ENCODE results near the gene GALNT15. TPM values are rescaled to one million over a fixed set of nuclear protein-coding genes. Genes with fewer than 3 reads are reported as not detected.

GALNT15 gene
- total and polyA plus RNA-seq, 4 donors, result 2.8 to 9.7 (median 7.6) TPM

- no peak for DNase-seq
- 74 to 76% methylated on average over 6 of the region's 6 CpGs for WGBS, 2 donors
- H3K4me1 ChIP-seq (ENCODE audit: control insufficient read depth in 5 of 5, insufficient read depth in 5 of 5, low read length in 5 of 5), result peaks cover 0 to 24% (median 3%) of the 10 kb centered on the region in 5 donors
- no peak overlapping the region for H3K9ac ChIP-seq (ENCODE audit: insufficient read depth in 1 of 2, low read length in 2 of 2)
- no peak for TF ChIP-seq CTCF (IDR thresholded peaks at IDR 0.05; ENCODE audit: control extremely low read depth, extremely low read depth)
- ATAC-seq (ENCODE audit: insufficient read depth, low FRiP score), result no peak
- no peaks in the 10 kb centered on the region for H3K36me3 ChIP-seq (ENCODE audit: control insufficient read depth in 4 of 4, insufficient read depth in 4 of 4, low read length in 4 of 4)
- H3K4me3 ChIP-seq, result no peak overlapping the region
- H3K27ac ChIP-seq (ENCODE audit: low read depth in 1 of 2, low read length in 1 of 2), result no peak overlapping the region
- H3K9me3 ChIP-seq (ENCODE audit: control insufficient read depth in 4 of 4, insufficient read depth in 3 of 4, low read length in 3 of 4), result peaks cover 0 to 3% (median 1%) of the 10 kb centered on the region in 4 donors
- no peaks in the 10 kb centered on the region for H3K27me3 ChIP-seq (ENCODE audit: control insufficient read depth in 3 of 3, insufficient read depth in 3 of 3, low read length in 2 of 3)
Observed at GRCh38 chr3:16134173-16134928, 40.1 kb upstream of the GALNT15 start.

- Histone ChIP-seq H3K27ac (ENCODE audit: low read depth in 1 of 2, low read length in 1 of 2) (no peak overlapping the region), H3K9ac (ENCODE audit: insufficient read depth in 1 of 2, low read length in 2 of 2) (no peak overlapping the region), H3K4me1 (ENCODE audit: control insufficient read depth in 5 of 5, insufficient read depth in 5 of 5, low read length in 5 of 5) (peaks cover 3 to 29% (median 6%) of the 10 kb centered on the region in 5 donors), H3K27me3 (ENCODE audit: control insufficient read depth in 3 of 3, insufficient read depth in 3 of 3, low read length in 2 of 3) (no peaks in the 10 kb centered on the region), H3K4me3 (no peak overlapping the region), H3K36me3 (ENCODE audit: control insufficient read depth in 4 of 4, insufficient read depth in 4 of 4, low read length in 4 of 4) (no peaks in the 10 kb centered on the region), H3K9me3 (ENCODE audit: control insufficient read depth in 4 of 4, insufficient read depth in 3 of 4, low read length in 3 of 4) (peaks cover 0 to 3% (median 1%) of the 10 kb centered on the region in 4 donors)
- WGBS, 2 donors, result 81 to 90% methylated on average over 2 of the region's 2 CpGs
- TF ChIP-seq CTCF (IDR thresholded peaks at IDR 0.05; ENCODE audit: control extremely low read depth, extremely low read depth), result no peak
- peak in 1 of 3 donors; percentile 10 for DNase-seq
- ATAC-seq (ENCODE audit: insufficient read depth, low FRiP score), result no peak
Observed at GRCh38 chr3:16136055-16136454, 38.4 kb upstream of the GALNT15 start.

- Histone ChIP-seq H3K9me3 (ENCODE audit: control insufficient read depth in 4 of 4, insufficient read depth in 3 of 4, low read length in 3 of 4) (peaks cover 0 to 3% (median 1%) of the 10 kb centered on the region in 4 donors), H3K4me1 (ENCODE audit: control insufficient read depth in 5 of 5, insufficient read depth in 5 of 5, low read length in 5 of 5) (peaks cover 3 to 30% (median 6%) of the 10 kb centered on the region in 5 donors), H3K36me3 (ENCODE audit: control insufficient read depth in 4 of 4, insufficient read depth in 4 of 4, low read length in 4 of 4) (no peaks in the 10 kb centered on the region), H3K27ac (ENCODE audit: low read depth in 1 of 2, low read length in 1 of 2) (no peak overlapping the region), H3K4me3 (no peak overlapping the region), H3K9ac (ENCODE audit: insufficient read depth in 1 of 2, low read length in 2 of 2) (no peak overlapping the region), H3K27me3 (ENCODE audit: control insufficient read depth in 3 of 3, insufficient read depth in 3 of 3, low read length in 2 of 3) (no peaks in the 10 kb centered on the region)
- ATAC-seq (ENCODE audit: insufficient read depth, low FRiP score) (no peak), DNase-seq (no peak)
- WGBS, 2 donors, result 77 to 100% methylated on average over 1 of the region's 1 CpG
- no peak for TF ChIP-seq CTCF (IDR thresholded peaks at IDR 0.05; ENCODE audit: control extremely low read depth, extremely low read depth)
Observed at GRCh38 chr3:16137044-16137443, 37.4 kb upstream of the GALNT15 start.

All from lung (tissue), 12 donors.